ENCODE measurements around the gene LIX1. TPM values are rescaled to one million over a fixed set of nuclear protein-coding genes. Genes with fewer than 3 reads are reported as not detected.

The LIX1 gene
- total RNA-seq, 1 donor from 2014 or later, result not detected

- Histone ChIP-seq H3K27ac (replicated peaks) (no peak overlapping the region), H3K36me3 (peaks cover 84% of the 10 kb centered on the region), H3K9me3 (replicated peaks) (no peaks in the 10 kb centered on the region), H3K4me1 (no peaks in the 10 kb centered on the region), H3K4me3 (no peak overlapping the region), H3K27me3 (ENCODE audit: low read depth) (no peaks in the 10 kb centered on the region)
- intact Hi-C loops (cut with micrococcal nuclease), result loop anchor here (10.0 kb wide), 1 partner anchor 411 kb away; no protein-coding TSS in a partner anchor
- no peak for DNase-seq
- TF ChIP-seq, protein P1, sequence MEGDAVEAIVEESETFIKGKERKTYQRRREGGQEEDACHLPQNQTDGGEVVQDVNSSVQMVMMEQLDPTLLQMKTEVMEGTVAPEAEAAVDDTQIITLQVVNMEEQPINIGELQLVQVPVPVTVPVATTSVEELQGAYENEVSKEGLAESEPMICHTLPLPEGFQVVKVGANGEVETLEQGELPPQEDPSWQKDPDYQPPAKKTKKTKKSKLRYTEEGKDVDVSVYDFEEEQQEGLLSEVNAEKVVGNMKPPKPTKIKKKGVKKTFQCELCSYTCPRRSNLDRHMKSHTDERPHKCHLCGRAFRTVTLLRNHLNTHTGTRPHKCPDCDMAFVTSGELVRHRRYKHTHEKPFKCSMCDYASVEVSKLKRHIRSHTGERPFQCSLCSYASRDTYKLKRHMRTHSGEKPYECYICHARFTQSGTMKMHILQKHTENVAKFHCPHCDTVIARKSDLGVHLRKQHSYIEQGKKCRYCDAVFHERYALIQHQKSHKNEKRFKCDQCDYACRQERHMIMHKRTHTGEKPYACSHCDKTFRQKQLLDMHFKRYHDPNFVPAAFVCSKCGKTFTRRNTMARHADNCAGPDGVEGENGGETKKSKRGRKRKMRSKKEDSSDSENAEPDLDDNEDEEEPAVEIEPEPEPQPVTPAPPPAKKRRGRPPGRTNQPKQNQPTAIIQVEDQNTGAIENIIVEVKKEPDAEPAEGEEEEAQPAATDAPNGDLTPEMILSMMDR (IDR thresholded peaks at IDR 0.05; ENCODE audit: borderline replicate concordance), result no peak
These were observed 23.3 kb upstream of the LIX1 start for GRCh38 chr5:97165726-97166125.

GRCh38 chr5:97164846-97165245 lies 22.4 kb upstream of the LIX1 start:
- TF ChIP-seq, protein P1 (IDR thresholded peaks at IDR 0.05; ENCODE audit: borderline replicate concordance), result no peak
- Histone ChIP-seq H3K27ac (replicated peaks) (no peak overlapping the region), H3K36me3 (peaks cover 83% of the 10 kb centered on the region), H3K27me3 (ENCODE audit: low read depth) (no peaks in the 10 kb centered on the region), H3K4me1 (no peaks in the 10 kb centered on the region), H3K4me3 (no peak overlapping the region), H3K9me3 (replicated peaks) (no peaks in the 10 kb centered on the region)
- intact Hi-C loops (cut with micrococcal nuclease), result loop anchor here (5.0 to 10.0 kb wide), 2 partner anchors 298 to 410 kb away; no protein-coding TSS in a partner anchor
- DNase-seq, result no peak

GRCh38 chr5:97163790-97164285 lies 21.4 kb upstream of the LIX1 start:
- Histone ChIP-seq H3K9me3 (replicated peaks) (no peaks in the 10 kb centered on the region), H3K4me1 (no peaks in the 10 kb centered on the region), H3K4me3 (no peak overlapping the region), H3K27ac (replicated peaks) (no peak overlapping the region), H3K27me3 (ENCODE audit: low read depth) (no peaks in the 10 kb centered on the region), H3K36me3 (peaks cover 80% of the 10 kb centered on the region)
- intact Hi-C loops (cut with micrococcal nuclease), result loop anchor here (5.0 to 10.0 kb wide), 2 partner anchors 297 to 409 kb away; no protein-coding TSS in a partner anchor
- TF ChIP-seq, protein P1 (IDR thresholded peaks at IDR 0.05; ENCODE audit: borderline replicate concordance), result no peak
- DNase-seq, result no peak

GRCh38 chr5:97163360-97163764 lies 21.0 kb upstream of the LIX1 start:
- no peaks in the 10 kb centered on the region for H3K27me3 ChIP-seq (ENCODE audit: low read depth)
- H3K36me3 ChIP-seq, result peaks cover 75% of the 10 kb centered on the region
- DNase-seq, result no peak

GRCh38 chr5:97162045-97162444 lies 19.6 kb upstream of the LIX1 start:
- H3K27me3 ChIP-seq (ENCODE audit: low read depth), result no peaks in the 10 kb centered on the region
- TF ChIP-seq, protein P1 (IDR thresholded peaks at IDR 0.05; ENCODE audit: borderline replicate concordance), result peak; percentile 94
- intact Hi-C loops (cut with micrococcal nuclease), result loop anchor here (5.0 to 10.0 kb wide), 2 partner anchors 295 to 407 kb away; no protein-coding TSS in a partner anchor
- peaks cover 62% of the 10 kb centered on the region for H3K36me3 ChIP-seq
- no peak for DNase-seq
- H3K4me3 ChIP-seq, result no peak overlapping the region
- H3K9me3 ChIP-seq (replicated peaks), result peaks cover 15% of the 10 kb centered on the region
- no peaks in the 10 kb centered on the region for H3K4me1 ChIP-seq
- H3K27ac ChIP-seq (replicated peaks), result no peak overlapping the region

More at GRCh38 chr5:97163360-97163764, 21.0 kb upstream of the LIX1 start:
- Histone ChIP-seq H3K9me3 (replicated peaks) (peaks cover 2% of the 10 kb centered on the region), H3K27ac (replicated peaks) (no peak overlapping the region), H3K4me1 (no peaks in the 10 kb centered on the region), H3K4me3 (no peak overlapping the region)
- TF ChIP-seq, protein P1 (IDR thresholded peaks at IDR 0.05; ENCODE audit: borderline replicate concordance), result peak; percentile 75
- intact Hi-C loops (cut with micrococcal nuclease), result loop anchor here (5.0 to 10.0 kb wide), 2 partner anchors 296 to 409 kb away; no protein-coding TSS in a partner anchor
